ENCODE data around the gene ARHGAP24.

GRCh38 chr4:85475631-85476233 lies 782 bp downstream of the ARHGAP24 start:
- TF ChIP-seq CTCF (conservative IDR thresholded peaks at IDR 0.05; ENCODE audit: low read depth in 2 of 2) (no peak), EZH2 (IDR thresholded peaks at IDR 0.05; ENCODE audit: low read depth, unreplicated experiment) (no peak), EZH2phosphoT487 (IDR thresholded peaks at IDR 0.05; ENCODE audit: unreplicated experiment) (no peak), STAT1 (IDR thresholded peaks at IDR 0.05; ENCODE audit: unreplicated experiment) (no peak), POLR2AphosphoS5 (IDR thresholded peaks at IDR 0.05; ENCODE audit: low read depth) (no peak), CREB1 (CRISPR knock-in tag; IDR thresholded peaks at IDR 0.05; ENCODE audit: low read depth) (no peak)
- TF ChIP-seq, protein P1, sequence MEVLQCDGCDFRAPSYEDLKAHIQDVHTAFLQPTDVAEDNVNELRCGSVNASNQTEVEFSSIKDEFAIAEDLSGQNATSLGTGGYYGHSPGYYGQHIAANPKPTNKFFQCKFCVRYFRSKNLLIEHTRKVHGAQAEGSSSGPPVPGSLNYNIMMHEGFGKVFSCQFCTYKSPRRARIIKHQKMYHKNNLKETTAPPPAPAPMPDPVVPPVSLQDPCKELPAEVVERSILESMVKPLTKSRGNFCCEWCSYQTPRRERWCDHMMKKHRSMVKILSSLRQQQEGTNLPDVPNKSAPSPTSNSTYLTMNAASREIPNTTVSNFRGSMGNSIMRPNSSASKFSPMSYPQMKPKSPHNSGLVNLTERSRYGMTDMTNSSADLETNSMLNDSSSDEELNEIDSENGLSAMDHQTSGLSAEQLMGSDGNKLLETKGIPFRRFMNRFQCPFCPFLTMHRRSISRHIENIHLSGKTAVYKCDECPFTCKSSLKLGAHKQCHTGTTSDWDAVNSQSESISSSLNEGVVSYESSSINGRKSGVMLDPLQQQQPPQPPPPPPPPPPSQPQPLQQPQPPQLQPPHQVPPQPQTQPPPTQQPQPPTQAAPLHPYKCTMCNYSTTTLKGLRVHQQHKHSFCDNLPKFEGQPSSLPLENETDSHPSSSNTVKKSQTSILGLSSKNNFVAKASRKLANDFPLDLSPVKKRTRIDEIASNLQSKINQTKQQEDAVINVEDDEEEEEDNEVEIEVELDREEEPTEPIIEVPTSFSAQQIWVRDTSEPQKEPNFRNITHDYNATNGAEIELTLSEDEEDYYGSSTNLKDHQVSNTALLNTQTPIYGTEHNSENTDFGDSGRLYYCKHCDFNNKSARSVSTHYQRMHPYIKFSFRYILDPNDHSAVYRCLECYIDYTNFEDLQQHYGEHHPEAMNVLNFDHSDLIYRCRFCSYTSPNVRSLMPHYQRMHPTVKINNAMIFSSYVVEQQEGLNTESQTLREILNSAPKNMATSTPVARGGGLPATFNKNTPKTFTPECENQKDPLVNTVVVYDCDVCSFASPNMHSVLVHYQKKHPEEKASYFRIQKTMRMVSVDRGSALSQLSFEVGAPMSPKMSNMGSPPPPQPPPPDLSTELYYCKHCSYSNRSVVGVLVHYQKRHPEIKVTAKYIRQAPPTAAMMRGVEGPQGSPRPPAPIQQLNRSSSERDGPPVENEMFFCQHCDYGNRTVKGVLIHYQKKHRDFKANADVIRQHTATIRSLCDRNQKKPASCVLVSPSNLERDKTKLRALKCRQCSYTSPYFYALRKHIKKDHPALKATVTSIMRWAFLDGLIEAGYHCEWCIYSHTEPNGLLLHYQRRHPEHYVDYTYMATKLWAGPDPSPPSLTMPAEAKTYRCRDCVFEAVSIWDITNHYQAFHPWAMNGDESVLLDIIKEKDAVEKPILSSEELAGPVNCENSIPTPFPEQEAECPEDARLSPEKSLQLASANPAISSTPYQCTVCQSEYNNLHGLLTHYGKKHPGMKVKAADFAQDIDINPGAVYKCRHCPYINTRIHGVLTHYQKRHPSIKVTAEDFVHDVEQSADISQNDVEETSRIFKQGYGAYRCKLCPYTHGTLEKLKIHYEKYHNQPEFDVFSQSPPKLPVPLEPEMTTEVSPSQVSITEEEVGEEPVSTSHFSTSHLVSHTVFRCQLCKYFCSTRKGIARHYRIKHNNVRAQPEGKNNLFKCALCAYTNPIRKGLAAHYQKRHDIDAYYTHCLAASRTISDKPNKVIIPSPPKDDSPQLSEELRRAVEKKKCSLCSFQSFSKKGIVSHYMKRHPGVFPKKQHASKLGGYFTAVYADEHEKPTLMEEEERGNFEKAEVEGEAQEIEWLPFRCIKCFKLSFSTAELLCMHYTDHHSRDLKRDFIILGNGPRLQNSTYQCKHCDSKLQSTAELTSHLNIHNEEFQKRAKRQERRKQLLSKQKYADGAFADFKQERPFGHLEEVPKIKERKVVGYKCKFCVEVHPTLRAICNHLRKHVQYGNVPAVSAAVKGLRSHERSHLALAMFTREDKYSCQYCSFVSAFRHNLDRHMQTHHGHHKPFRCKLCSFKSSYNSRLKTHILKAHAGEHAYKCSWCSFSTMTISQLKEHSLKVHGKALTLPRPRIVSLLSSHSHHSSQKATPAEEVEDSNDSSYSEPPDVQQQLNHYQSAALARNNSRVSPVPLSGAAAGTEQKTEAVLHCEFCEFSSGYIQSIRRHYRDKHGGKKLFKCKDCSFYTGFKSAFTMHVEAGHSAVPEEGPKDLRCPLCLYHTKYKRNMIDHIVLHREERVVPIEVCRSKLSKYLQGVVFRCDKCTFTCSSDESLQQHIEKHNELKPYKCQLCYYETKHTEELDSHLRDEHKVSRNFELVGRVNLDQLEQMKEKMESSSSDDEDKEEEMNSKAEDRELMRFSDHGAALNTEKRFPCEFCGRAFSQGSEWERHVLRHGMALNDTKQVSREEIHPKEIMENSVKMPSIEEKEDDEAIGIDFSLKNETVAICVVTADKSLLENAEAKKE (CRISPR knock-in tag; IDR thresholded peaks at IDR 0.05): no peak
- TF ChIP-seq, protein P2, sequence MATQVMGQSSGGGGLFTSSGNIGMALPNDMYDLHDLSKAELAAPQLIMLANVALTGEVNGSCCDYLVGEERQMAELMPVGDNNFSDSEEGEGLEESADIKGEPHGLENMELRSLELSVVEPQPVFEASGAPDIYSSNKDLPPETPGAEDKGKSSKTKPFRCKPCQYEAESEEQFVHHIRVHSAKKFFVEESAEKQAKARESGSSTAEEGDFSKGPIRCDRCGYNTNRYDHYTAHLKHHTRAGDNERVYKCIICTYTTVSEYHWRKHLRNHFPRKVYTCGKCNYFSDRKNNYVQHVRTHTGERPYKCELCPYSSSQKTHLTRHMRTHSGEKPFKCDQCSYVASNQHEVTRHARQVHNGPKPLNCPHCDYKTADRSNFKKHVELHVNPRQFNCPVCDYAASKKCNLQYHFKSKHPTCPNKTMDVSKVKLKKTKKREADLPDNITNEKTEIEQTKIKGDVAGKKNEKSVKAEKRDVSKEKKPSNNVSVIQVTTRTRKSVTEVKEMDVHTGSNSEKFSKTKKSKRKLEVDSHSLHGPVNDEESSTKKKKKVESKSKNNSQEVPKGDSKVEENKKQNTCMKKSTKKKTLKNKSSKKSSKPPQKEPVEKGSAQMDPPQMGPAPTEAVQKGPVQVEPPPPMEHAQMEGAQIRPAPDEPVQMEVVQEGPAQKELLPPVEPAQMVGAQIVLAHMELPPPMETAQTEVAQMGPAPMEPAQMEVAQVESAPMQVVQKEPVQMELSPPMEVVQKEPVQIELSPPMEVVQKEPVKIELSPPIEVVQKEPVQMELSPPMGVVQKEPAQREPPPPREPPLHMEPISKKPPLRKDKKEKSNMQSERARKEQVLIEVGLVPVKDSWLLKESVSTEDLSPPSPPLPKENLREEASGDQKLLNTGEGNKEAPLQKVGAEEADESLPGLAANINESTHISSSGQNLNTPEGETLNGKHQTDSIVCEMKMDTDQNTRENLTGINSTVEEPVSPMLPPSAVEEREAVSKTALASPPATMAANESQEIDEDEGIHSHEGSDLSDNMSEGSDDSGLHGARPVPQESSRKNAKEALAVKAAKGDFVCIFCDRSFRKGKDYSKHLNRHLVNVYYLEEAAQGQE (IDR thresholded peaks at IDR 0.05; ENCODE audit: unreplicated experiment): no peak
